NCI-H510A (cell line): ENCODE measurements around the gene HS6ST2.
"Not testable (repeated sequence)": the region's sequence is repeated elsewhere in the genome, so short reads cannot be mapped to it uniquely, and the experiment has no call there.

Experiments
- DNase-seq: peaks from one replicate; lab custom pipeline; 2025; lab: John Stamatoyannopoulos, UW

HS6ST2 gene

GRCh38 chrX:132958091-132958703, at the start of gene HS6ST2:
TSS of gene HS6ST2 (minus strand) at chrX:132958629.
- DNase-seq: peak; percentile 22

GRCh38 chrX:133007458-133007857, 49.0 kb upstream of the HS6ST2 start:
- DNase-seq: no peak

- no peak for DNase-seq
Measured at GRCh38 chrX:133005616-133006015, 47.2 kb upstream of the HS6ST2 start.

GRCh38 chrX:133005042-133005441, 46.6 kb upstream of the HS6ST2 start:
- no peak for DNase-seq

- no peak for DNase-seq
Measured at GRCh38 chrX:132999209-132999608, 40.8 kb upstream of the HS6ST2 start.

- DNase-seq: no peak
Measured at GRCh38 chrX:132990835-132991234, 32.4 kb upstream of the HS6ST2 start.

- no peak for DNase-seq
Measured at GRCh38 chrX:132986556-132986955, 28.1 kb upstream of the HS6ST2 start.

- DNase-seq: no peak
Measured at GRCh38 chrX:132984058-132984650, 25.7 kb upstream of the HS6ST2 start.

- DNase-seq: no peak
Measured at GRCh38 chrX:132983496-132983895, 25.1 kb upstream of the HS6ST2 start.

GRCh38 chrX:132980035-132980434, 21.6 kb upstream of the HS6ST2 start:
- DNase-seq: not testable (repeated sequence)

- DNase-seq: peak; percentile 33
Measured at GRCh38 chrX:132968296-132968949, 10.0 kb upstream of the HS6ST2 start.

GRCh38 chrX:132967049-132967448, 8.6 kb upstream of the HS6ST2 start:
- no peak for DNase-seq

- DNase-seq: no peak
Measured at GRCh38 chrX:132965461-132965860, 7.0 kb upstream of the HS6ST2 start.

GRCh38 chrX:132961511-132961910, 3.1 kb upstream of the HS6ST2 start:
- no peak for DNase-seq

GRCh38 chrX:132957211-132958090, 978 bp downstream of the HS6ST2 start:
- no peak for DNase-seq

GRCh38 chrX:132956421-132957210, 1.8 kb downstream of the HS6ST2 start:
- DNase-seq: no peak

- DNase-seq: no peak
Measured at GRCh38 chrX:132955690-132956089, 2.7 kb downstream of the HS6ST2 start.

GRCh38 chrX:132954323-132954722, 4.1 kb downstream of the HS6ST2 start:
- DNase-seq: no peak

- DNase-seq: no peak
Measured at GRCh38 chrX:132953354-132953753, 5.1 kb downstream of the HS6ST2 start.

GRCh38 chrX:132948648-132949260, 9.7 kb downstream of the HS6ST2 start:
- DNase-seq: no peak

GRCh38 chrX:132945055-132945599, 13.3 kb downstream of the HS6ST2 start:
- DNase-seq: not testable (repeated sequence)
